ENCODE data around the gene AKAP11.

Gene AKAP11

DNA sequence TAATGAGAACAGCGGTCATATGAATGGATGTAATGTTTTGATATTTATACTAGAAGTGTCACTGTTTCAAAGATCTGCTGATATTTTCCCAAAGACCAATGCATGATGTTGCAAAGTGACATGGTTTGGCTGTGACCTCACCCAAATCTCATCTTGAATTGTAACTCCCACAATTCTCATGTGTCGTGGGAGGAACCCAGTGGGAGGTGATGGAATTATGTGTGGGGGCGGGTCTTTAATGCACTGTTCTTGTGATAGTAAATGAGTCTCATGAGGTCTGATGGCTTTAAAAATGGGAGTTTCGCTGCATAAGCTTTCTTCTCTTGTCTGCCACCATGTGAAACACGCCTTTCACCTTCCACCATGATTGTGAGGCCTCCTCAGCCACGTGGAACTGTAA, 98.3 kb downstream of the AKAP11 start:
- FAIRE-seq = no peak

More for the DNA sequence above, 98.3 kb downstream of the AKAP11 start:
- DNase-seq (ENCODE audit: insufficient read length, low spot score) = no peak

Measured in GM19239 (cell line).